ENCODE measurements around the gene DCLRE1B.

The DCLRE1B gene

GRCh38 chr1:113950908-113951307 lies 45.8 kb downstream of the DCLRE1B start:
- no peak for DNase-seq

DNA sequence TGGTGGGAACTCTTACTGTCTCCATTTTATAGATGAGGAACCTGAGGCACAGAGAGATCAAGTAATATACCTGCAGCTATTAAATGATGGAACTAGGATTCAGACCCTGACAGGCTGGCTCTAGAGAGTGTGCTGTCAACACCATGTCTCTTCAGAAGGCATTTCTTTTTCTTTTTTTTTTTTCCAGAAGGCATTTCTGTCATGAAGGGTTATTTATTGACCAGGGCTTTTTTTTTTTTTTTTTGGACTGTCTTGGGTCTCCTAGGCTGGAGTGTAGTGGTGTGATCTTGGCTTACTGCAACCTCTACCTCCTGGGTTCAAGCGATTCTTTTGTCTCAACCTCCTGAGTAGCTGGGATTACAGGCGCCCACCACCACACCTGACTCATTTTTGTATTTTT lies 46.6 kb downstream of the DCLRE1B start:
- DNase-seq: no peak

- DNase-seq: no peak
Measured at GRCh38 chr1:113957984-113958383, 52.9 kb downstream of the DCLRE1B start.

DNA sequence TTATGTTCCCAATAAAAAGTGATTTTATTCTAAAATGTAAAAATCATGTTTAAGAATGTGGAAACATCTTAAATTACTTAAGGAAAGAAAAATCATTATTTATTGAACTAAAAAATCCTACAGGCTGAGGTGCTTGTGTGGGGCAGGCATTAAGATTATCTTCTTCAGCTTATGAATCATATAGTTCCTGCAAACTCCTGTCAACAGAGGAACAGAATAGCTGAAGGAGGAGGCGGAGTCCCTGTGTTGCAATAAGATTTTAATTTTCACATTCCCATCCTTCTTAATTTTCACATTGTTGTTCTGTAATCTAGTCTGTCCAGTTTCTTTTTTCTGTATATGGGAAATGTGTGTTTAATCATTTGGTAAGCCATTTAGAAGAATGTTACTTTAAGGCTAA lies 53.6 kb downstream of the DCLRE1B start:
- DNase-seq: peak; percentile 18

DNA sequence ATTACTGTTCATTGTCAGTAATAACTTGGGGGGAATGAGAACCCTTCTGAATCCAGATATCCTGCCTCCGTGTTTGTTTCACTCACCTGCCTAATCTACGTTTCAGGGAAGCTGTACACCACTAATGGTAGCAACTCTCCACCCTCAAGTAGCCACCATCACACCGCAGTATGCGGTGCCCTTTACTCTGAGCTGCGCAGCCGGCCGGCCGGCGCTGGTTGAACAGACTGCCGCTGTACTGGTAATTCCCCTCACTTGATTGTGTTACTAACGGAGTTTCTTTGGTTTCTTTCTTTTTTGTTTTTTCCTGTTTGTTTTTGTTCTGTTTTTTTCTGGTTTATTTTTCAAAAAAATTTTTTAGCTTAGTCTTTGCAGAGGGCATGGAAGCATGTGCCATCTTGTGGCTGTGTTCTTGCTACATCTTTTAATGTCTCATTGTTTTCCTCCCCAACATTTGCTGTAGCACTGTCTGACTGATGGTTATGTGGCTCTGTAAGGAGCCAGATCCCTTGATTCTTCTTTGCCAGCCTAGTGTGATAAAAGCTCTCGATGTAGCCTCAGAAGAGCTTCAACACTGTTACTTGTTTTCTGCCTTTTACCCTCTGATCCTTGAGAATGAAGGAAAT lies 58.3 kb downstream of the DCLRE1B start:
- no peak for DNase-seq
